Vagina (tissue), 2 donors: ENCODE measurements around the gene TARS1.

Experiments
- CTCF ChIP-seq, 3 experiments: fragments of 450-650 bp in 2 of 3; fragments of 200-600 bp in 1 of 3; sonication (generic) in 1 of 3; IDR thresholded peaks; one replicate each; pipeline ENCODE4 v1.5.1; 2017 to 2019; ENCODE audit warnings: antibody characterized with exemption in 3 of 3, mild to moderate bottlenecking in 2 of 3, moderate library complexity in 2 of 3
- POLR2A ChIP-seq, 2 donors: fragments of 450-650 bp; IDR thresholded peaks; one replicate each; pipeline ENCODE4 v1.6.1; 2017; ENCODE audit warnings: antibody characterized with exemption in 2 of 2, mild to moderate bottlenecking in 2 of 2, moderate library complexity in 2 of 2
- POLR2AphosphoS5 ChIP-seq, 2 donors: sonication (generic); formaldehyde crosslinking; IDR thresholded peaks; one replicate each; pipeline ENCODE4 v1.9.0; 2017; ENCODE audit warnings: antibody characterized with exemption in 2 of 2, mild to moderate bottlenecking in 2 of 2, low read depth in 1 of 2; ENCODE audit not compliant: insufficient read depth in 1 of 2

- TF ChIP-seq POLR2A (IDR thresholded peaks at IDR 0.05) (no peak), CTCF (IDR thresholded peaks at IDR 0.05) (no peak), POLR2AphosphoS5 (IDR thresholded peaks at IDR 0.05; ENCODE audit: insufficient read depth in 1 of 2, low read depth in 1 of 2) (no peak)
Measured at GRCh38 chr5:33400675-33401074, 40.1 kb upstream of the TARS1 start.
